IMR-90 (cell line): ENCODE results near the gene PRKN. TPM values are rescaled to one million over a fixed set of nuclear protein-coding genes. Genes with fewer than 3 reads are reported as not detected.

ENCODE experiments used
- ATAC-seq: fragments of 200-7000 bp; cut with Tn5 transposase; 2 replicates; pipeline ENCODE4 v1.9.1; 2020; ENCODE audit warnings: low read depth, mild to moderate bottlenecking, moderate library complexity
- BruUV-seq: library from RNA; stranded (reverse); fragments of 400-500 nt; replicated peaks from 2 replicates; lab custom pipeline; 2021; lab: Mats Ljungman, UMichigan
- CTCF ChIA-PET: fragments of 300-600 bp; formaldehyde crosslinking; extraction: SDS; loops from one replicate; lab custom pipeline; 2021; ENCODE audit warnings: antibody characterized with exemption; lab: Yijun Ruan, JAX
- POLR2A ChIA-PET: fragments of 300-600 bp; sonication (Branson Sonifier 250); formaldehyde crosslinking; loops from one replicate; lab custom pipeline; 2022; ENCODE audit warnings: antibody characterized with exemption; ENCODE audit not compliant: unreplicated experiment; lab: Charles Lee
- DNase-seq: peaks from one replicate; pipeline ENCODE4 v3.0.0; 2013
- H2AFZ ChIP-seq: replicated peaks from 2 replicates; pipeline ENCODE3; 2013; ENCODE audit warnings: low read length, mild to moderate bottlenecking; ENCODE audit not compliant: poor library complexity
- H2AK5ac ChIP-seq: 2 replicates; pipeline ENCODE4 v1.6.1; 2013; ENCODE audit warnings: low read depth, low read length, inconsistent platforms
- H2AK9ac ChIP-seq: replicated peaks from 2 replicates; pipeline ENCODE3; 2013; ENCODE audit warnings: mild to moderate bottlenecking, low read depth, low read length, moderate library complexity; ENCODE audit not compliant: poor library complexity
- H2BK120ac ChIP-seq: 2 replicates; pipeline ENCODE4 v1.6.1; 2013; ENCODE audit warnings: low read depth, low read length, inconsistent platforms
- H2BK15ac ChIP-seq: 3 replicates; pipeline ENCODE4 v1.6.1; 2013; ENCODE audit warnings: low read depth, low read length, inconsistent platforms
- H2BK20ac ChIP-seq: 2 replicates; pipeline ENCODE4 v1.6.1; 2013; ENCODE audit warnings: low read depth, mild to moderate bottlenecking, inconsistent platforms, low read length, moderate library complexity
- H2BK5ac ChIP-seq: 2 replicates; pipeline ENCODE4 v1.6.1; 2013; ENCODE audit warnings: mild to moderate bottlenecking, low read depth, low read length, inconsistent platforms; ENCODE audit not compliant: poor library complexity, severe bottlenecking
- H3K14ac ChIP-seq: replicated peaks from 2 replicates; pipeline ENCODE4 v1.6.1; 2013; ENCODE audit warnings: low read depth, low read length, inconsistent platforms
- H3K18ac ChIP-seq: 2 replicates; pipeline ENCODE4 v1.6.1; 2013; ENCODE audit warnings: low read depth, low read length, control low read depth
- H3K23ac ChIP-seq: 2 replicates; pipeline ENCODE4 v1.6.1; 2013; ENCODE audit warnings: low read depth, low read length, inconsistent platforms
- H3K27ac ChIP-seq: 2 replicates; pipeline ENCODE4 v1.5.1; 2013; ENCODE audit warnings: mild to moderate bottlenecking, control low read depth, low read length; ENCODE audit not compliant: insufficient read depth
- H3K27me3 ChIP-seq: 2 replicates; pipeline ENCODE4 v1.6.1; 2013; ENCODE audit warnings: low read length; ENCODE audit not compliant: control insufficient read depth, insufficient read depth
- H3K36me3 ChIP-seq: 2 replicates; pipeline ENCODE4 v1.6.1; 2013; ENCODE audit warnings: low read length, mixed read lengths; ENCODE audit not compliant: control insufficient read depth, insufficient read depth
- H3K4ac ChIP-seq: 2 replicates; pipeline ENCODE4 v1.6.1; 2013; ENCODE audit warnings: low read depth, low read length, inconsistent platforms
- H3K4me1 ChIP-seq: 2 replicates; pipeline ENCODE4 v1.6.1; 2013; ENCODE audit warnings: low read length, mixed read lengths; ENCODE audit not compliant: control insufficient read depth, insufficient read depth
- H3K4me2 ChIP-seq: 2 replicates; pipeline ENCODE4 v1.6.1; 2013; ENCODE audit warnings: low read depth, mild to moderate bottlenecking, control low read depth, low read length, moderate library complexity
- H3K4me3 ChIP-seq: 2 replicates; pipeline ENCODE4 v1.5.1; 2013; ENCODE audit warnings: low read depth, mild to moderate bottlenecking, control low read depth, low read length, moderate library complexity; ENCODE audit not compliant: insufficient read depth
- H3K56ac ChIP-seq: 2 replicates; pipeline ENCODE4 v1.6.1; 2013; ENCODE audit warnings: low read length, inconsistent platforms; ENCODE audit not compliant: insufficient read depth; ENCODE audit errors: extremely low read depth
- H3K79me1 ChIP-seq, 2 experiments: 2 replicates each; pipeline ENCODE4 v1.6.1; 2013; ENCODE audit warnings: low read length in 2 of 2, inconsistent platforms in 1 of 2, low read depth in 1 of 2
- H3K9ac ChIP-seq: 2 replicates; pipeline ENCODE4 v1.6.1; 2013; ENCODE audit warnings: low read depth, low read length, control low read depth
- H3K9me1 ChIP-seq: 2 replicates; pipeline ENCODE4 v1.6.1; 2013; ENCODE audit warnings: low read length, inconsistent platforms; ENCODE audit not compliant: insufficient read depth
- H3K9me3 ChIP-seq: 2 replicates; pipeline ENCODE4 v1.6.1; 2013; ENCODE audit warnings: low read length; ENCODE audit not compliant: control insufficient read depth, insufficient read depth
- H4K20me1 ChIP-seq: 2 replicates; pipeline ENCODE4 v1.6.1; 2013; ENCODE audit warnings: low read length, inconsistent platforms; ENCODE audit not compliant: insufficient read depth
- H4K5ac ChIP-seq: 2 replicates; pipeline ENCODE4 v1.6.1; 2013; ENCODE audit warnings: mild to moderate bottlenecking, low read depth, low read length, control low read depth
- H4K8ac ChIP-seq, 2 experiments: 2 replicates each; pipeline ENCODE4 v1.6.1; 2013; ENCODE audit warnings: low read depth in 2 of 2, low read length in 2 of 2, control low read depth in 1 of 2, inconsistent platforms in 1 of 2
- H4K91ac ChIP-seq: 2 replicates; pipeline ENCODE4 v1.6.1; 2013; ENCODE audit warnings: low read depth, low read length, inconsistent platforms; ENCODE audit not compliant: insufficient read depth
- BHLHE40 ChIP-seq: fragments of 150-350 bp; IDR thresholded peaks from 2 replicates; pipeline ENCODE4 v1.6.1; 2016; ENCODE audit warnings: mild to moderate bottlenecking, low read depth, low read length
- FOS ChIP-seq: fragments of 150-350 bp; IDR thresholded peaks from 2 replicates; pipeline ENCODE4 v1.6.1; 2016; ENCODE audit warnings: low read depth, low read length
- MAZ ChIP-seq: IDR thresholded peaks from 2 replicates; pipeline ENCODE4 v1.6.1; 2012; ENCODE audit warnings: low read depth, mild to moderate bottlenecking, low read length, improper control_type of control experiment, moderate library complexity, borderline replicate concordance
- MXI1 ChIP-seq: IDR thresholded peaks from 2 replicates; pipeline ENCODE4 v1.6.1; 2012; ENCODE audit warnings: low read depth, mild to moderate bottlenecking, low read length, moderate library complexity, borderline replicate concordance
- NFE2L2 ChIP-seq: fragments of 150-350 bp; IDR thresholded peaks from 2 replicates; pipeline ENCODE4 v1.6.1; 2016; ENCODE audit warnings: low read depth, mild to moderate bottlenecking, low read length
- RAD21 ChIP-seq: IDR thresholded peaks from 2 replicates; pipeline ENCODE4 v1.6.1; 2012; ENCODE audit warnings: low read length, improper control_type of control experiment
- RCOR1 ChIP-seq: IDR thresholded peaks from 2 replicates; pipeline ENCODE4 v1.6.1; 2012; ENCODE audit warnings: mild to moderate bottlenecking, low read length, improper control_type of control experiment; ENCODE audit not compliant: insufficient replicate concordance
- RFX5 ChIP-seq: IDR thresholded peaks from 2 replicates; pipeline ENCODE4 v1.8.0; 2012; ENCODE audit warnings: low read depth, mild to moderate bottlenecking, low read length, moderate library complexity
- WGBS, 2 experiments: methylation state at CpG; one replicate each; pipeline versions ENCODE4 v1.1.5 to v1.1.7; 2013; ENCODE audit warnings: missing lambda C conversion rate in 2 of 2; ENCODE audit not compliant: insufficient read length in 1 of 2; ENCODE audit errors: extremely low coverage in 2 of 2; 5-methylcytosine and 5-hydroxymethylcytosine counted together
- dilution Hi-C: fragments of 300-500 bp; cut with HindIII; formaldehyde crosslinking; loops from one replicate; pipeline ENCODE4 v1.14.3; 2018; ENCODE audit warnings: low sequenced_read_pairs; ENCODE audit not compliant: unreplicated experiment
- in situ Hi-C: fragments of 300-500 bp; cut with MboI; formaldehyde crosslinking; loops from 3 replicates; pipeline ENCODE4 v1.14.3; 2019; ENCODE audit warnings: low sequenced_read_pairs, inconsistent platforms, mixed read lengths
- intact Hi-C: fragments of 100-400 bp; cut with micrococcal nuclease; formaldehyde crosslinking; loops from 2 replicates; pipeline ENCODE4 v1.10.0; 2022
- polyA plus RNA-seq, 3 experiments: library from polyadenylated mRNA; depleted of rRNA; stranded (reverse); fragments of >200 nt; gene quantifications; 2 replicates each; pipeline ENCODE4 v1.2.3, GENCODE V29; 2012; ENCODE audit warnings: low replicate concordance in 1 of 3
- total RNA-seq: library from RNA; depleted of rRNA; stranded (reverse); fragments of >200 nt; gene quantifications from 2 replicates; pipeline ENCODE4 v1.2.3, GENCODE V29; 2012
- TF ChIP-seq, protein P1 (sequence below): conservative IDR thresholded peaks from 2 replicates; pipeline ENCODE4 v1.5.1; 2012; ENCODE audit warnings: mild to moderate bottlenecking, low read depth, low read length, improper control_type of control experiment
- TF ChIP-seq, protein P2 (sequence below): fragments of 150-350 bp; IDR thresholded peaks from 2 replicates; pipeline ENCODE4 v1.6.1; 2017; ENCODE audit warnings: mild to moderate bottlenecking, antibody characterized with exemption, low read length, low read depth

Gene PRKN
- total and polyA plus RNA-seq, 2 of the 4 experiments (the other 2 are of a cell fraction) = 0.15 to 0.18 TPM

DNA sequence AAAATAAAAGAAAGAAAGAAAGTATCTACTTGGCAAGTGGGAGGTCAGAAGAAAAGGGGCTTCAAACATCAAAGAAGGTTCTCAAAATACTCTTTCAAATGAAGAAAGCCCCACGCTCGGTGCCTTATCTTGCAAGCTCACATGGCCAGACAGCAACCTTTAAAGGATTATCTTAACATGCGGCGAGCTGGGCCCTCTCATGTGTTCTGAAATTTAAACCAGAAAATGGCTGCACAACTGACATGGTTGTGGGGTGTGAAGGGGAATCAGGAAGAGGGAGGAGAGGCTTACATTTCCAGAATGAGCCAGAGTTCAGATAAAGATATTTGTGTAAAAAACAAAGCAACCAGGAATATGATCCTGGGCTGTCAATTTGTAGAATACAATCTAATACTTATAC lies 363.1 kb downstream of the PRKN start:
- no peak overlapping the region for H3K23ac ChIP-seq
- H2BK20ac ChIP-seq = no peak overlapping the region
- H3K27me3 ChIP-seq = no peaks in the 10 kb centered on the region
- no peak overlapping the region for H2BK15ac ChIP-seq
- TF ChIP-seq FOS = no peak
- no peak for TF ChIP-seq BHLHE40
- no peak for TF ChIP-seq MAZ
- no peak for TF ChIP-seq MXI1
- TF ChIP-seq, protein P1, sequence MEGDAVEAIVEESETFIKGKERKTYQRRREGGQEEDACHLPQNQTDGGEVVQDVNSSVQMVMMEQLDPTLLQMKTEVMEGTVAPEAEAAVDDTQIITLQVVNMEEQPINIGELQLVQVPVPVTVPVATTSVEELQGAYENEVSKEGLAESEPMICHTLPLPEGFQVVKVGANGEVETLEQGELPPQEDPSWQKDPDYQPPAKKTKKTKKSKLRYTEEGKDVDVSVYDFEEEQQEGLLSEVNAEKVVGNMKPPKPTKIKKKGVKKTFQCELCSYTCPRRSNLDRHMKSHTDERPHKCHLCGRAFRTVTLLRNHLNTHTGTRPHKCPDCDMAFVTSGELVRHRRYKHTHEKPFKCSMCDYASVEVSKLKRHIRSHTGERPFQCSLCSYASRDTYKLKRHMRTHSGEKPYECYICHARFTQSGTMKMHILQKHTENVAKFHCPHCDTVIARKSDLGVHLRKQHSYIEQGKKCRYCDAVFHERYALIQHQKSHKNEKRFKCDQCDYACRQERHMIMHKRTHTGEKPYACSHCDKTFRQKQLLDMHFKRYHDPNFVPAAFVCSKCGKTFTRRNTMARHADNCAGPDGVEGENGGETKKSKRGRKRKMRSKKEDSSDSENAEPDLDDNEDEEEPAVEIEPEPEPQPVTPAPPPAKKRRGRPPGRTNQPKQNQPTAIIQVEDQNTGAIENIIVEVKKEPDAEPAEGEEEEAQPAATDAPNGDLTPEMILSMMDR = no peak
- TF ChIP-seq, protein P2, sequence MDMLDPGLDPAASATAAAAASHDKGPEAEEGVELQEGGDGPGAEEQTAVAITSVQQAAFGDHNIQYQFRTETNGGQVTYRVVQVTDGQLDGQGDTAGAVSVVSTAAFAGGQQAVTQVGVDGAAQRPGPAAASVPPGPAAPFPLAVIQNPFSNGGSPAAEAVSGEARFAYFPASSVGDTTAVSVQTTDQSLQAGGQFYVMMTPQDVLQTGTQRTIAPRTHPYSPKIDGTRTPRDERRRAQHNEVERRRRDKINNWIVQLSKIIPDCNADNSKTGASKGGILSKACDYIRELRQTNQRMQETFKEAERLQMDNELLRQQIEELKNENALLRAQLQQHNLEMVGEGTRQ = no peak
- TF ChIP-seq NFE2L2 = no peak
- no peak for TF ChIP-seq RAD21
- TF ChIP-seq RCOR1 = no peak
- TF ChIP-seq RFX5 = no peak
- intact Hi-C loops = no loop called here
- H4K91ac ChIP-seq = no peak overlapping the region
- no peak overlapping the region for H2BK5ac ChIP-seq
- dilution Hi-C loops = no loop called here
- H4K5ac ChIP-seq = no peak overlapping the region
- H3K18ac ChIP-seq = no peak overlapping the region
- in situ Hi-C loops = no loop called here
- H3K4me3 ChIP-seq = no peak overlapping the region
- H3K9ac ChIP-seq = no peak overlapping the region
- peaks cover 16% of the 10 kb centered on the region for H3K9me3 ChIP-seq
- no peak overlapping the region for H3K4me2 ChIP-seq
- H2AK5ac ChIP-seq = no peak overlapping the region
- no peaks in the 10 kb centered on the region for H4K20me1 ChIP-seq
- H3K14ac ChIP-seq = no peak overlapping the region
- H2AK9ac ChIP-seq = no peak overlapping the region
- no peak overlapping the region for H2AFZ ChIP-seq
- H3K56ac ChIP-seq = no peak overlapping the region
- WGBS, 2 experiments = no CpG with 5 or more reads among the region's 4 CpGs
- H3K79me1 ChIP-seq = no peaks in the 10 kb centered on the region
- ATAC-seq (no peak), DNase-seq (no peak)
- no peaks in the 10 kb centered on the region for H3K36me3 ChIP-seq
- H2BK120ac ChIP-seq = no peak overlapping the region
- no peak overlapping the region for H3K27ac ChIP-seq
- no peaks in the 10 kb centered on the region for H3K9me1 ChIP-seq
- H3K4ac ChIP-seq = no peak overlapping the region
- no TSS peak for BruUV-seq
- H3K4me1 ChIP-seq = no peaks in the 10 kb centered on the region
- no peak overlapping the region for H4K8ac ChIP-seq
- ChIA-PET CTCF (no interaction called here), POLR2A (no interaction called here)
